Caco-2 (cell line): ENCODE results near the gene ANP32B. TPM values are rescaled to one million over a fixed set of nuclear protein-coding genes. Genes with fewer than 3 reads are reported as not detected.
A peak's percentile ranks its signal among the peaks of the same experiment; 100 is the strongest.

Experiments
- BruUV-seq: library from RNA; stranded (reverse); fragments of 400-500 nt; replicated peaks from 2 replicates; lab custom pipeline; 2021; lab: Mats Ljungman, UMichigan
- CTCF ChIA-PET: fragments of 300-600 bp; sonication (Branson Sonifier 250); formaldehyde crosslinking; loops from one replicate; lab custom pipeline; 2022; ENCODE audit warnings: antibody characterized with exemption; lab: Charles Lee
- POLR2A ChIA-PET: fragments of 300-600 bp; sonication (Branson Sonifier 250); formaldehyde crosslinking; loops from one replicate; lab custom pipeline; 2022; ENCODE audit warnings: antibody characterized with exemption; lab: Charles Lee
- DNase-seq, 2 experiments: peaks; one replicate each; pipeline versions ENCODE4 v3.0.0 to v3.0.0-alpha.2; 2020 to 2022
- H3K27me3 ChIP-seq: replicated peaks from 2 replicates; pipeline ENCODE4 v1.6.0; 2011; ENCODE audit warnings: low read length; ENCODE audit not compliant: control insufficient read depth, insufficient read depth
- H3K36me3 ChIP-seq: 2 replicates; pipeline ENCODE4 v1.5.1; 2011; ENCODE audit warnings: low read length; ENCODE audit not compliant: control insufficient read depth, insufficient read depth
- H3K4me1 ChIP-seq: fragments of 250-450 bp; sonication (Bioruptor Pico); 2 replicates; pipeline ENCODE4 v1.5.1; 2020; ENCODE audit warnings: mild to moderate bottlenecking
- H3K4me3 ChIP-seq: 2 replicates; pipeline ENCODE4 v1.5.1; 2011; ENCODE audit warnings: low read depth, mild to moderate bottlenecking, control low read depth, low read length
- H3K9me3 ChIP-seq: fragments of 250-450 bp; sonication (Bioruptor Pico); 2 replicates; pipeline ENCODE4 v1.5.1; 2020; ENCODE audit warnings: mild to moderate bottlenecking, moderate library complexity
- H3K27ac Mint-ChIP-seq: one replicate; pipeline ENCODE4 v1.8.0; 2022; ENCODE audit warnings: mixed read lengths; ENCODE audit not compliant: unreplicated experiment
- H3K27me3 Mint-ChIP-seq: one replicate; pipeline ENCODE4 v1.8.0; 2022; ENCODE audit warnings: mixed read lengths; ENCODE audit not compliant: insufficient read depth, unreplicated experiment
- H3K36me3 Mint-ChIP-seq: one replicate; pipeline ENCODE4 v1.8.0; 2022; ENCODE audit warnings: mild to moderate bottlenecking, mixed read lengths; ENCODE audit not compliant: insufficient read depth, unreplicated experiment
- H3K4me1 Mint-ChIP-seq: one replicate; pipeline ENCODE4 v1.8.0; 2022; ENCODE audit warnings: low read depth, mixed read lengths; ENCODE audit not compliant: unreplicated experiment
- H3K4me3 Mint-ChIP-seq: one replicate; pipeline ENCODE4 v1.8.0; 2022; ENCODE audit warnings: mild to moderate bottlenecking, moderate library complexity, mixed read lengths; ENCODE audit not compliant: unreplicated experiment
- H3K9me3 Mint-ChIP-seq: one replicate; pipeline ENCODE4 v1.8.0; 2022; ENCODE audit warnings: mixed read lengths; ENCODE audit not compliant: unreplicated experiment
- intact Hi-C: fragments of 100-400 bp; cut with micrococcal nuclease; formaldehyde crosslinking; loops from one replicate; pipeline ENCODE4 v1.10.0; 2022; ENCODE audit not compliant: unreplicated experiment
- total RNA-seq: library from RNA; stranded (reverse); gene quantifications from 2 replicates; pipeline ENCODE4 v1.2.3, GENCODE V29; 2022
- TF ChIP-seq, protein P1 (sequence below), 2 experiments: fragments of 200-600 bp in 1 of 2; IDR thresholded peaks; 1 replicate in 1 of 2; 2 replicates in 1 of 2; pipeline versions ENCODE4 v1.5.1 to v1.8.0; 2011 to 2022; ENCODE audit warnings: antibody characterized with exemption in 1 of 2, control low read depth in 1 of 2, inconsistent platforms in 1 of 2, low read depth in 1 of 2, low read length in 1 of 2, mild to moderate bottlenecking in 1 of 2, moderate library complexity in 1 of 2; ENCODE audit not compliant: insufficient read depth in 1 of 2, severe bottlenecking in 1 of 2, unreplicated experiment in 1 of 2

The ANP32B gene
- total RNA-seq, 1 experiment from 2014 or later, result 317 TPM

GRCh38 chr9:98024702-98025101 is 41.6 kb downstream of the ANP32B start:
- BruUV-seq, result no TSS peak
- Mint-ChIP-seq H3K4me1 (no peaks in the 10 kb centered on the region), H3K36me3 (peaks cover 29% of the 10 kb centered on the region), H3K9me3 (no peaks in the 10 kb centered on the region), H3K27me3 (no peaks in the 10 kb centered on the region), H3K27ac (peak overlapping the region; percentile 18), H3K4me3 (no peak overlapping the region)
- no peak for DNase-seq
- CTCF ChIA-PET, result no interaction called here
- H3K27me3 ChIP-seq, result no peaks in the 10 kb centered on the region
- no peaks in the 10 kb centered on the region; the same call in 1 of the 2 replicates for H3K36me3 ChIP-seq
- TF ChIP-seq, protein P1, sequence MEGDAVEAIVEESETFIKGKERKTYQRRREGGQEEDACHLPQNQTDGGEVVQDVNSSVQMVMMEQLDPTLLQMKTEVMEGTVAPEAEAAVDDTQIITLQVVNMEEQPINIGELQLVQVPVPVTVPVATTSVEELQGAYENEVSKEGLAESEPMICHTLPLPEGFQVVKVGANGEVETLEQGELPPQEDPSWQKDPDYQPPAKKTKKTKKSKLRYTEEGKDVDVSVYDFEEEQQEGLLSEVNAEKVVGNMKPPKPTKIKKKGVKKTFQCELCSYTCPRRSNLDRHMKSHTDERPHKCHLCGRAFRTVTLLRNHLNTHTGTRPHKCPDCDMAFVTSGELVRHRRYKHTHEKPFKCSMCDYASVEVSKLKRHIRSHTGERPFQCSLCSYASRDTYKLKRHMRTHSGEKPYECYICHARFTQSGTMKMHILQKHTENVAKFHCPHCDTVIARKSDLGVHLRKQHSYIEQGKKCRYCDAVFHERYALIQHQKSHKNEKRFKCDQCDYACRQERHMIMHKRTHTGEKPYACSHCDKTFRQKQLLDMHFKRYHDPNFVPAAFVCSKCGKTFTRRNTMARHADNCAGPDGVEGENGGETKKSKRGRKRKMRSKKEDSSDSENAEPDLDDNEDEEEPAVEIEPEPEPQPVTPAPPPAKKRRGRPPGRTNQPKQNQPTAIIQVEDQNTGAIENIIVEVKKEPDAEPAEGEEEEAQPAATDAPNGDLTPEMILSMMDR (IDR thresholded peaks at IDR 0.05; ENCODE audit: insufficient read depth in 1 of 2, low read depth in 1 of 2, low read length in 1 of 2, severe bottlenecking in 1 of 2, unreplicated experiment in 1 of 2), result no peak
- no peaks in the 10 kb centered on the region for H3K9me3 ChIP-seq
- POLR2A ChIA-PET, result no interaction called here
- no peaks in the 10 kb centered on the region for H3K4me1 ChIP-seq
- H3K4me3 ChIP-seq, result no peak overlapping the region
- intact Hi-C loops, result no loop called here

DNA sequence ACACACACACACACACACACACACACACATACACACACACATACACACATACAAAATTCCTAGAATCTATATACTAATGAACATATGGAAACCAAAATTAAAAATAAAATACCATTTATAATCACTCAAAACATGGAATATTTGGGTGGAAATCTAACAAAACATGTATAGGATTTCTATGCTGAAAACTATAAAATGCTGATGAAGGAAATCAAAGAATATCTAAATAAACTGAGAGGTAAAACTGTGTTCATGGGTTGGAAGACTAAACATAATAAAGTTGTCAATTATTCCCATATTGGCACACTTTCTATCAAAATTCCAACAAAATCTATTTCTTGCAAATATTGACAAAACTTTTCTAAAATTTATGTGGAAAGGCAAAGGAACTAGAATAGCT is 48.0 kb downstream of the ANP32B start:
- no peak overlapping the region for H3K4me3 ChIP-seq
- intact Hi-C loops, result no loop called here
- no peaks in the 10 kb centered on the region for H3K36me3 Mint-ChIP-seq
- no peaks in the 10 kb centered on the region for H3K4me1 ChIP-seq
- H3K4me3 Mint-ChIP-seq, result no peak overlapping the region
- H3K36me3 ChIP-seq, result no peaks in the 10 kb centered on the region
- no peak overlapping the region for H3K27ac Mint-ChIP-seq
- no peaks in the 10 kb centered on the region for H3K4me1 Mint-ChIP-seq
- H3K27me3 Mint-ChIP-seq, result peaks cover 2% of the 10 kb centered on the region
- DNase-seq, result no peak
- H3K9me3 Mint-ChIP-seq, result no peaks in the 10 kb centered on the region
- no TSS peak for BruUV-seq
- H3K9me3 ChIP-seq, result no peaks in the 10 kb centered on the region
- CTCF ChIA-PET, result no interaction called here
- TF ChIP-seq, protein P1 (IDR thresholded peaks at IDR 0.05; ENCODE audit: insufficient read depth in 1 of 2, low read depth in 1 of 2, low read length in 1 of 2, severe bottlenecking in 1 of 2, unreplicated experiment in 1 of 2), result no peak
- no peaks in the 10 kb centered on the region for H3K27me3 ChIP-seq
- POLR2A ChIA-PET, result no interaction called here

DNA sequence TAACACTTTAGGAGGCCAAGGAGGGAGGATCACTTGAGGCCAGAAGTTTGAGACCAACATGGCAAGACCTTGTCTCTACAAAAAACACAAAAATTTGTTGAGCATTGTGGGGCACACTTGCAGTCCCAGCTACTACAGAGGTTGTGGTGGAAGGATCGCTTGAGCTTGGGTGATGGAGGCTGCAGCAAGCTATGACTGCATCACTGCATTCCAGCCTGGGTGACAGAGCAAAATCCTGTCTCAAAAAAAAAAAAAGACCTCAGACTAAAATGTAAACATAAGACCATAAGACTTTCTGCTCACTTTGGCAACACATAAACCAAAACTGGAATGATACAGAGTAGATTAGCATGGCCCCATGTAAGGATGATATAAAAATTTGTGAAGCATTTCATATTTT is 48.8 kb downstream of the ANP32B start:
- H3K27me3 Mint-ChIP-seq, result peaks cover 2% of the 10 kb centered on the region
- no peaks in the 10 kb centered on the region for H3K36me3 Mint-ChIP-seq
- ChIA-PET CTCF (no interaction called here), POLR2A (interaction anchor here (0.6 to 0.7 kb wide), 2 partner anchors 10 to 85 kb away, joined by 3 to 5 read pairs; no protein-coding TSS in a partner anchor)
- Histone ChIP-seq H3K4me3 (no peak overlapping the region), H3K4me1 (no peaks in the 10 kb centered on the region), H3K27me3 (no peaks in the 10 kb centered on the region), H3K9me3 (no peaks in the 10 kb centered on the region), H3K36me3 (no peaks in the 10 kb centered on the region)
- intact Hi-C loops, result no loop called here
- H3K27ac Mint-ChIP-seq, result no peak overlapping the region
- no peak overlapping the region for H3K4me3 Mint-ChIP-seq
- no peak for DNase-seq
- TF ChIP-seq, protein P1 (IDR thresholded peaks at IDR 0.05; ENCODE audit: insufficient read depth in 1 of 2, low read depth in 1 of 2, low read length in 1 of 2, severe bottlenecking in 1 of 2, unreplicated experiment in 1 of 2), result no peak
- no peaks in the 10 kb centered on the region for H3K4me1 Mint-ChIP-seq
- no peaks in the 10 kb centered on the region for H3K9me3 Mint-ChIP-seq
- BruUV-seq, result no TSS peak
